ENCODE data around the gene UGGT2. TPM values are rescaled to one million over a fixed set of nuclear protein-coding genes. Genes with fewer than 3 reads are reported as not detected.

UGGT2 gene
- total RNA-seq, 4 donors from 2014 or later: 20.9 to 58.8 (median 40.0) TPM

GRCh38 chr13:95970878-95971277, 82.3 kb downstream of the UGGT2 start:
- Histone ChIP-seq H3K4me3 (no peak overlapping the region), H3K9me3 (no peaks in the 10 kb centered on the region), H3K36me3 (peaks cover 0 to 13% of the 10 kb centered on the region in 2 donors), H3K27me3 (no peaks in the 10 kb centered on the region), H3K4me1 (peaks cover 0 to 9% (median 0%) of the 10 kb centered on the region in 3 donors), H3K27ac (no peak overlapping the region)
- 93 to 100% methylated on average over 2 of the region's 2 CpGs for WGBS, 2 donors (ENCODE audit: low coverage in 1 of 2)
- no peak for ATAC-seq
- TF ChIP-seq POLR2AphosphoS5 (IDR thresholded peaks at IDR 0.05) (no peak), EP300 (IDR thresholded peaks at IDR 0.05) (no peak), POLR2A (IDR thresholded peaks at IDR 0.05) (no peak), CTCF (IDR thresholded peaks at IDR 0.05) (no peak)

GRCh38 chr13:95968906-95969305, 84.3 kb downstream of the UGGT2 start:
- Histone ChIP-seq H3K4me3 (no peak overlapping the region), H3K27ac (no peak overlapping the region), H3K4me1 (peaks cover 0 to 9% (median 0%) of the 10 kb centered on the region in 3 donors), H3K9me3 (no peaks in the 10 kb centered on the region), H3K36me3 (peaks cover 0 to 13% of the 10 kb centered on the region in 2 donors), H3K27me3 (no peaks in the 10 kb centered on the region)
- 40% methylated on average over 1 of the region's 2 CpGs; no CpG with 5 or more reads in 1 of the 2 donors for WGBS, 2 donors (ENCODE audit: low coverage in 1 of 2)
- no peak for ATAC-seq
- TF ChIP-seq CTCF (IDR thresholded peaks at IDR 0.05) (no peak), POLR2A (IDR thresholded peaks at IDR 0.05) (no peak), POLR2AphosphoS5 (IDR thresholded peaks at IDR 0.05) (peak; percentile 33)

- H3K27me3 ChIP-seq: no peaks in the 10 kb centered on the region
- no peak overlapping the region for H3K27ac ChIP-seq
- WGBS, 2 donors (ENCODE audit: low coverage in 1 of 2): 65 to 100% methylated on average over 1 to 2 of the region's 2 CpGs
- TF ChIP-seq EP300 (IDR thresholded peaks at IDR 0.05) (no peak), POLR2A (IDR thresholded peaks at IDR 0.05) (no peak), CTCF (IDR thresholded peaks at IDR 0.05) (no peak), POLR2AphosphoS5 (IDR thresholded peaks at IDR 0.05) (no peak)
- ATAC-seq: no peak
- peaks cover 0 to 18% (median 0%) of the 10 kb centered on the region in 3 donors for H3K9me3 ChIP-seq
- no peak overlapping the region for H3K4me3 ChIP-seq
- peaks cover 0 to 39% of the 10 kb centered on the region in 2 donors for H3K36me3 ChIP-seq
- no peaks in the 10 kb centered on the region for H3K4me1 ChIP-seq
These were observed 95.9 kb downstream of the UGGT2 start for GRCh38 chr13:95957331-95957730.

- Histone ChIP-seq H3K36me3 (peaks cover 0 to 45% of the 10 kb centered on the region in 2 donors), H3K4me3 (no peak overlapping the region), H3K27ac (no peak overlapping the region), H3K4me1 (no peaks in the 10 kb centered on the region), H3K27me3 (no peaks in the 10 kb centered on the region), H3K9me3 (peaks cover 0 to 16% (median 0%) of the 10 kb centered on the region in 3 donors)
- TF ChIP-seq POLR2A (IDR thresholded peaks at IDR 0.05): no peak
- TF ChIP-seq POLR2AphosphoS5 (IDR thresholded peaks at IDR 0.05): no peak
- TF ChIP-seq EP300 (IDR thresholded peaks at IDR 0.05): no peak
- TF ChIP-seq CTCF (IDR thresholded peaks at IDR 0.05): no peak
- ATAC-seq: no peak
These were observed 96.5 kb downstream of the UGGT2 start for GRCh38 chr13:95956589-95957148.

- H3K9me3 ChIP-seq: peaks cover 0 to 11% (median 0%) of the 10 kb centered on the region in 3 donors
- H3K4me3 ChIP-seq: no peak overlapping the region
- no peaks in the 10 kb centered on the region for H3K27me3 ChIP-seq
- 97 to 100% methylated on average over 2 to 3 of the region's 3 CpGs for WGBS, 2 donors (ENCODE audit: low coverage in 1 of 2)
- TF ChIP-seq EP300 (IDR thresholded peaks at IDR 0.05): no peak
- TF ChIP-seq POLR2AphosphoS5 (IDR thresholded peaks at IDR 0.05): no peak
- TF ChIP-seq POLR2A (IDR thresholded peaks at IDR 0.05): no peak
- TF ChIP-seq CTCF (IDR thresholded peaks at IDR 0.05): no peak
- no peaks in the 10 kb centered on the region for H3K4me1 ChIP-seq
- no peak overlapping the region for H3K27ac ChIP-seq
- peaks cover 0 to 43% of the 10 kb centered on the region in 2 donors for H3K36me3 ChIP-seq
- no peak for ATAC-seq
These were observed 97.5 kb downstream of the UGGT2 start for GRCh38 chr13:95955719-95956118.
